ENCODE data around the gene ARHGAP26.

DNA sequence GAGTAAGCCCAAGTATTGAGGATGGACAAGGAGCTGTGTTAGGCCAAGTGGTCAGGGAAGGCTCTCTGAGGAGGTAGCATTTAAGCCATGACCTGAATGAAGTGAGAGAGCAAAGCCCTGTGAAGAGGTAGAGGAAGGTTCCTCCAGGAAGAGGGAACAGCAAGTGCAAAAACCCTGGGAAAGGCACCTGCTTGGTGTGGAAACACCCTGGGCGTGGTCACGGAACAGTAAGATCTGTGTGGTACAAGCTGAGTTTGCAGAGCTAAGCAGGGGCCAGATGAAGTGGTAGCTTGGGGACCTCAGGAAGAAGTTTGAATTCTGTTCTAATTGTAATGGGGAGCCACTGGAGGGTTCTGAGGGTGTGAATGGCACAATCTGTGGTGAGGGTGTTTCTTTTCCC, 310.2 kb downstream of the ARHGAP26 start:
- TF ChIP-seq, protein P1, sequence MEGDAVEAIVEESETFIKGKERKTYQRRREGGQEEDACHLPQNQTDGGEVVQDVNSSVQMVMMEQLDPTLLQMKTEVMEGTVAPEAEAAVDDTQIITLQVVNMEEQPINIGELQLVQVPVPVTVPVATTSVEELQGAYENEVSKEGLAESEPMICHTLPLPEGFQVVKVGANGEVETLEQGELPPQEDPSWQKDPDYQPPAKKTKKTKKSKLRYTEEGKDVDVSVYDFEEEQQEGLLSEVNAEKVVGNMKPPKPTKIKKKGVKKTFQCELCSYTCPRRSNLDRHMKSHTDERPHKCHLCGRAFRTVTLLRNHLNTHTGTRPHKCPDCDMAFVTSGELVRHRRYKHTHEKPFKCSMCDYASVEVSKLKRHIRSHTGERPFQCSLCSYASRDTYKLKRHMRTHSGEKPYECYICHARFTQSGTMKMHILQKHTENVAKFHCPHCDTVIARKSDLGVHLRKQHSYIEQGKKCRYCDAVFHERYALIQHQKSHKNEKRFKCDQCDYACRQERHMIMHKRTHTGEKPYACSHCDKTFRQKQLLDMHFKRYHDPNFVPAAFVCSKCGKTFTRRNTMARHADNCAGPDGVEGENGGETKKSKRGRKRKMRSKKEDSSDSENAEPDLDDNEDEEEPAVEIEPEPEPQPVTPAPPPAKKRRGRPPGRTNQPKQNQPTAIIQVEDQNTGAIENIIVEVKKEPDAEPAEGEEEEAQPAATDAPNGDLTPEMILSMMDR (IDR thresholded peaks at IDR 0.05), result no peak
- no peak for TF ChIP-seq POLR2A (IDR thresholded peaks at IDR 0.05)
